Body of pancreas (tissue), 4 donors: ENCODE data around the gene LMX1A. TPM values are rescaled to one million over a fixed set of nuclear protein-coding genes. Genes with fewer than 3 reads are reported as not detected.

Source experiments
- ATAC-seq: fragments of 150-250 bp; one replicate; pipeline ENCODE4 v1.9.1; 2016
- DNase-seq, 4 donors: peaks; one replicate each; pipeline ENCODE4 v3.0.0-alpha.2; 2019
- H3K27ac ChIP-seq, 4 donors: fragments of 200-600 bp; sonication (generic); 1 replicate in 3 of 4; 2 replicates in 1 of 4; pipeline versions ENCODE4 v1.5.1 to v1.6.1; 2016 to 2019; ENCODE audit warnings: mild to moderate bottlenecking in 1 of 4, mixed read lengths in 1 of 4, moderate library complexity in 1 of 4
- H3K27me3 ChIP-seq, 2 donors: fragments of 200-600 bp; sonication (generic); one replicate each; pipeline ENCODE4 v1.6.0; 2016; ENCODE audit warnings: mild to moderate bottlenecking in 1 of 2
- H3K36me3 ChIP-seq, 2 donors: fragments of 200-600 bp; sonication (generic); replicated peaks in 1 of 2; 2 replicates each; pipeline ENCODE4 v1.5.1; 2016; ENCODE audit warnings: low read depth in 2 of 2; ENCODE audit not compliant: insufficient read depth in 1 of 2
- H3K4me1 ChIP-seq: fragments of 200-600 bp; sonication (generic); one replicate; pipeline ENCODE4 v1.6.0; 2016
- H3K4me3 ChIP-seq, 2 donors: fragments of 200-600 bp; sonication (generic); 1 replicate in 1 of 2; 2 replicates in 1 of 2; pipeline ENCODE4 v1.5.1; 2016 to 2019
- H3K9me3 ChIP-seq, 3 donors: fragments of 200-600 bp; sonication (generic); 1 replicate in 2 of 3; 2 replicates in 1 of 3; pipeline ENCODE4 v1.5.1; 2016
- POLR2A ChIP-seq, 3 donors: fragments of 450-650 bp; IDR thresholded peaks; one replicate each; pipeline ENCODE4 v1.6.1; 2016; ENCODE audit warnings: antibody characterized with exemption in 3 of 3, mild to moderate bottlenecking in 2 of 3
- WGBS, 2 donors: methylation state at CpG; one replicate each; pipeline ENCODE4 v1.1.5; 2017; 5-methylcytosine and 5-hydroxymethylcytosine counted together
- intact Hi-C: fragments of 100-400 bp; cut with DNase I; formaldehyde crosslinking; loops from one replicate; pipeline ENCODE4 v1.15.1; 2023
- total RNA-seq, 2 donors: library from RNA; depleted of rRNA; stranded (reverse); fragments of >200 nt; gene quantifications; one replicate each; pipeline ENCODE4 v1.1.0, GENCODE V29; 2016
- TF ChIP-seq, protein P1 (sequence below), 7 experiments: fragments of 450-650 bp in 4 of 7; fragments of 200-600 bp in 3 of 7; sonication (generic) in 3 of 7; IDR thresholded peaks; one replicate each; pipeline ENCODE4 v1.5.1; 2016 to 2019; ENCODE audit warnings: antibody characterized with exemption in 7 of 7

Gene LMX1A
- total RNA-seq, 2 donors from 2014 or later: not detected

DNA sequence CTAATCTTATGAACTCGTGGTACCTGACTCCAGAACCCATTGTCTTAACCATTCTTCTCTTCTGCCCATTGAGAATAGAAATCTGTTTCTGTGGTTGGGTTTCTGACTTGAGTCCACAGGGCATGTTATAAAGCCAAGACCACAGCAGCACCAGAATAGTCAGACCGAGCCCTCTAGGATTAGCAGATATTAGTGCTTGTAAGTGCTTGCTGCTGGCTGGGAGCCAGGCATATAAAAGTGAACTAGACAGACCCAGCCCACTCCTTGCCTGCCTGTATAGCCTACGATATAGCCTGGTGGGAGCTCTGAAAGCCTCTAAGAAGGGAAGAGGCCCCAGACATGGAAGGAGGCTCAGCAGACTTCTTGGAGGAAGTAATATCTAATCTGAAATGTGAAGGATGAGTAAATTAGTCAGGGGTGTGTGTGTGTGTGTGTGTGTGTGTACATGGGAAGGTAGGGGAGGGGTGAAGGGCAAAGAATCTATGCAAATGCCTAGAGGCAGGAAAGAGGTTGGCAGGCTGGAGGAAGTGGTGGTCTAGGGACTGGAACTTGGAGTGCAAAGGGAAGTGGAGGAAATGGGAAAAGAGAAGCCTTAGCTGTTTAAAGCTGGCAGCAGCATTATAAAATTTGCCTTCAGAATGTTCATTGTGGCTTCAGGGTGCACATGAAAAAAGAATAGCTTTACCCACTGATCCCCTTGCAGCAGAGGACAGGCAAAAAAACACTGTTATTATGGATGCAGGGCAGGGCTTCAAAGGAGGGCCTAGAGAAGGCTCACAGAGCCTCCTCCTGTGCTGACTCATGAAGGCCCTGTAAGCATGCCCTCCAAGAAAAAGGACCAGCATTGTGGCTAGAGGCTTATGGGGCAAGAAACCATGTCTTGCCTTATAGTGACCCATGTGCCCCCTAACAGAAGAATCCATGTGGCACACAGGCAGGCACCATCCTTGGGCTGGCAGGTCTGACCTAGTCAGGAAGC lies 169.2 kb downstream of the LMX1A start:
- DNase-seq (no peak), ATAC-seq (no peak)
- H3K27me3 ChIP-seq: no peaks in the 10 kb centered on the region
- no peak overlapping the region for H3K27ac ChIP-seq
- no peaks in the 10 kb centered on the region for H3K36me3 ChIP-seq
- no peak overlapping the region for H3K4me3 ChIP-seq
- TF ChIP-seq, protein P1, sequence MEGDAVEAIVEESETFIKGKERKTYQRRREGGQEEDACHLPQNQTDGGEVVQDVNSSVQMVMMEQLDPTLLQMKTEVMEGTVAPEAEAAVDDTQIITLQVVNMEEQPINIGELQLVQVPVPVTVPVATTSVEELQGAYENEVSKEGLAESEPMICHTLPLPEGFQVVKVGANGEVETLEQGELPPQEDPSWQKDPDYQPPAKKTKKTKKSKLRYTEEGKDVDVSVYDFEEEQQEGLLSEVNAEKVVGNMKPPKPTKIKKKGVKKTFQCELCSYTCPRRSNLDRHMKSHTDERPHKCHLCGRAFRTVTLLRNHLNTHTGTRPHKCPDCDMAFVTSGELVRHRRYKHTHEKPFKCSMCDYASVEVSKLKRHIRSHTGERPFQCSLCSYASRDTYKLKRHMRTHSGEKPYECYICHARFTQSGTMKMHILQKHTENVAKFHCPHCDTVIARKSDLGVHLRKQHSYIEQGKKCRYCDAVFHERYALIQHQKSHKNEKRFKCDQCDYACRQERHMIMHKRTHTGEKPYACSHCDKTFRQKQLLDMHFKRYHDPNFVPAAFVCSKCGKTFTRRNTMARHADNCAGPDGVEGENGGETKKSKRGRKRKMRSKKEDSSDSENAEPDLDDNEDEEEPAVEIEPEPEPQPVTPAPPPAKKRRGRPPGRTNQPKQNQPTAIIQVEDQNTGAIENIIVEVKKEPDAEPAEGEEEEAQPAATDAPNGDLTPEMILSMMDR (IDR thresholded peaks at IDR 0.05): no peak
- TF ChIP-seq POLR2A (IDR thresholded peaks at IDR 0.05): no peak
- WGBS, 2 donors: 48 to 73% methylated on average over 3 of the region's 3 CpGs
- H3K4me1 ChIP-seq: no peaks in the 10 kb centered on the region
- intact Hi-C loops: no loop called here
- peaks cover 0 to 6% (median 0%) of the 10 kb centered on the region in 3 donors for H3K9me3 ChIP-seq

DNA sequence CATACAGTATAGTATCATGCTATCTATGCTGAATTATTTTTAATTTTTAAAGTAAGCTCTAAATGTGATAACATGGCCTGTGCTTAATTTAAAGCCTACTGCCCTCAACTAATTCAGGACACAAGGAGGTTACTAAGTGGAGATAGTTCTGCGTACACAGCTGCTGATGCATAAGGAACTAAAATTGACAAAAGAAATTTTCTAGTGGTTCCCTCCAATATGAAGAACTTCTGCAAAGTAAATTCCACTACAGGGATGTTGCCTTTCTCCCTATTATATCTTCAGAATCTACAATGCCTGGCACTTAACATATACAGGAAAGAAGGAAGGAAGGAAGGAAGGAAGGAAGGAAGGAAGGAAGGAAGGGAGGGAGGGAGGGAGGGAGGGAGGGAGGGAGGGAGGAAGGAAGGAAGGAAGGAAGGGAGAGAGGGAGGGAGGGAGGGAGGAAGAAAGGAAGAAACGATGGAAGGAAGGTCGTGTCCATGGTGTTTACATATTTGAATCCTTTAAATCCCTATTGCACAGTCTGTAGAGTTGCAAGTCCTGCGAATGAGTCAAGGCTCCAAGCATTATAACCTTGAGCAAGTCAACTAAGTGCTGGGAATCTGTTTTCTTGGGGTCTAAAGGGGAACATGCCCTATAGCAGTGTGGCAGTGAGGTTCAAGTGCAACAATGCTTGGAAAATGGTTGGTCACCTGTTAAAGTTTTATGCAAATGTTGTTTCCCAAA lies 171.2 kb downstream of the LMX1A start:
- H3K27ac ChIP-seq: no peak overlapping the region
- ATAC-seq (no peak), DNase-seq (no peak)
- H3K4me1 ChIP-seq: no peaks in the 10 kb centered on the region
- no peak overlapping the region for H3K4me3 ChIP-seq
- H3K9me3 ChIP-seq: peaks cover 0 to 6% (median 0%) of the 10 kb centered on the region in 3 donors
- no peaks in the 10 kb centered on the region for H3K36me3 ChIP-seq
- 44 to 73% methylated on average over 4 of the region's 4 CpGs for WGBS, 2 donors
- no peak for TF ChIP-seq POLR2A (IDR thresholded peaks at IDR 0.05)
- TF ChIP-seq, protein P1 (IDR thresholded peaks at IDR 0.05): no peak
- H3K27me3 ChIP-seq: no peaks in the 10 kb centered on the region
- intact Hi-C loops: no loop called here

- Histone ChIP-seq H3K9me3 (peaks cover 0 to 6% (median 0%) of the 10 kb centered on the region in 3 donors), H3K4me3 (no peak overlapping the region), H3K36me3 (no peaks in the 10 kb centered on the region), H3K27me3 (no peaks in the 10 kb centered on the region), H3K4me1 (no peaks in the 10 kb centered on the region), H3K27ac (no peak overlapping the region)
- WGBS, 2 donors: 78 to 83% methylated on average over 3 of the region's 3 CpGs
- DNase-seq (no peak), ATAC-seq (no peak)
- intact Hi-C loops: no loop called here
- TF ChIP-seq, protein P1 (IDR thresholded peaks at IDR 0.05): no peak
- TF ChIP-seq POLR2A (IDR thresholded peaks at IDR 0.05): no peak
Measured at GRCh38 chr1:165182975-165183374, 173.5 kb downstream of the LMX1A start.

- no peaks in the 10 kb centered on the region for H3K4me1 ChIP-seq
- TF ChIP-seq POLR2A (IDR thresholded peaks at IDR 0.05): no peak
- TF ChIP-seq, protein P1 (IDR thresholded peaks at IDR 0.05): no peak
- ATAC-seq (no peak), DNase-seq (no peak)
- H3K9me3 ChIP-seq: peaks cover 0 to 6% (median 0%) of the 10 kb centered on the region in 3 donors
- H3K36me3 ChIP-seq: no peaks in the 10 kb centered on the region
- no peak overlapping the region for H3K27ac ChIP-seq
- intact Hi-C loops: no loop called here
- WGBS, 2 donors: 49 to 51% methylated on average over 6 of the region's 6 CpGs
- H3K4me3 ChIP-seq: no peak overlapping the region
- no peaks in the 10 kb centered on the region for H3K27me3 ChIP-seq
Measured at GRCh38 chr1:165179306-165179705, 177.2 kb downstream of the LMX1A start.
